Stimulated activated CD8-positive, alpha-beta memory T cell treated with anti-CD3 and anti-CD28 coated beads, Interleukin-7, amount 100 ng/mL, for 24 hours (primary cell): ENCODE data around the gene C3orf70.

ENCODE experiments used
- DNase-seq: peaks from one replicate; pipeline ENCODE4 v3.0.0-alpha.2; 2020; ENCODE audit warnings: low read depth

The C3orf70 gene

DNA sequence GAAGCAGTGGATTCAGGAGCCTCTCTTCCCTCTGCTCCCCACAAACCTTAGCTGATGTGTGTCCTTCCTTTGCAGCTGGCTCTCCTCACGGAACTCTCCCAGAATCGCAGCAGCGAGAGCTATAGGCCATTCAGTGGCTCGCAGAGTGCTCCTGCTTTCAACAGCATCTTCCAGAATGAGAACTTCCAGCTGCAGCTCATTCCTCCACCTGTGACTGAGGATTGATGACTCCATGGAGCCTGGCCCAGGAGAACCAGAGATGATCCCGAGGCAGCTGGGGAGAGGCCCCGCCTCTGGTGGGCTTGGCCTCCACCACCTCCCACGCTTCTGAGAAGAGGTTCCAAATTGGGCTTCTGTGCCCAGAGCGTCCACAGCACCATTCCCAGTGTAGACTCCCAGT is 101.1 kb downstream of the C3orf70 start:
- no peak for DNase-seq

DNA sequence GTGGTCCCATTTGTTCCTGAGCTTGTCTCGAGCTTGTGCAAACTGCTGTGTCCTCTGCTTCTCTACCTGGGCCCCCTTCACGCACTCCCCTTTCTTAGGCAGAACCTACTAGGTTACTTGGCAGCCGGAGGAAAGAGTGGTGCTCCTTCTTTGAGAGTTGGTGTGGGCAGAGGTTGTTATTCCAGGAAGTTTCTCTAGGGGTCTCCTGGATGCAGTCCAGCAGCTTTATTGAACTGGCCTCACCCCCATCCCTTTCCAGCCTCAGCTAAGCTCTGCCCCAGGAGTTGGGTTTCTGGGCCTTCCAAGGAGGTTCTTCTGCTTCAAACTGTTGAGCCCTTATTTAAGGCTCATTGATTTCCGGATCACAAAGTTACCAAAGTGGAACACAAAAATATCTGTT is 103.2 kb downstream of the C3orf70 start:
- DNase-seq, result no peak

DNA sequence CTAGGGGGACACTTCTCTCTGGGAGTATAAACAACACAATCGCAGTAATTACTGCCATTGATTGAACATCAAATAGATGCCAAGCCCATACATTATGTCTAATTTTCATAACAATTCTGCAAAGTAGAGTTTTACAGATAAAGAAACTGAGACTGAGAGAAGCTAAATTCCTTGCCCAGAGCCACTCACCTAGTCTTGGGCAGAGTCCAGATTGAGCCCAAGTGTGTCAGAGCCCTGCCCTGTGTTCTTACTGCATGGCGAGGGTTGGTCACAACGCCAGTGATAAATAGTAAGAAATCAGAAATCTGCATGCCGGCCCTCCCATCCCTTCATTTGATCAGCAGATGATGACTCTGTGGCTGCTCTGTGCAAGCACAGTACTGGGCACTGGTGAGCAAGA is 106.3 kb downstream of the C3orf70 start:
- no peak for DNase-seq

DNA sequence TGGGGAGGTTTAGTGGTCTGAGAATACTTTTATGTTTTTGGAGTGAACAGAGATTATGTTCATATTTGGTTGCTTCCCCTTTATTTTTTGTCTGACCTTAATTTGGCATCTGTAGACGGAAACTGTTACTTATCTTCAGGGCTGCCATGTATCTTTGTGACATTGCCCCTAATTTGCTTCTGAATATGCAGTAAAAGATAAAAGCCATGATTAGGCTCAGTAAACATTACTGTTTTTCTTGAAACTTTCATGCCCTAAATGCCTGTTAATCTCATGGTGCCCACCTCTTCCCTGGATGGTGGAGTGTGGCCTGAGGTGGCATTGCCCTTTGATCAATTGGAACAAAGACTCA is 106.7 kb downstream of the C3orf70 start:
- no peak for DNase-seq

DNA sequence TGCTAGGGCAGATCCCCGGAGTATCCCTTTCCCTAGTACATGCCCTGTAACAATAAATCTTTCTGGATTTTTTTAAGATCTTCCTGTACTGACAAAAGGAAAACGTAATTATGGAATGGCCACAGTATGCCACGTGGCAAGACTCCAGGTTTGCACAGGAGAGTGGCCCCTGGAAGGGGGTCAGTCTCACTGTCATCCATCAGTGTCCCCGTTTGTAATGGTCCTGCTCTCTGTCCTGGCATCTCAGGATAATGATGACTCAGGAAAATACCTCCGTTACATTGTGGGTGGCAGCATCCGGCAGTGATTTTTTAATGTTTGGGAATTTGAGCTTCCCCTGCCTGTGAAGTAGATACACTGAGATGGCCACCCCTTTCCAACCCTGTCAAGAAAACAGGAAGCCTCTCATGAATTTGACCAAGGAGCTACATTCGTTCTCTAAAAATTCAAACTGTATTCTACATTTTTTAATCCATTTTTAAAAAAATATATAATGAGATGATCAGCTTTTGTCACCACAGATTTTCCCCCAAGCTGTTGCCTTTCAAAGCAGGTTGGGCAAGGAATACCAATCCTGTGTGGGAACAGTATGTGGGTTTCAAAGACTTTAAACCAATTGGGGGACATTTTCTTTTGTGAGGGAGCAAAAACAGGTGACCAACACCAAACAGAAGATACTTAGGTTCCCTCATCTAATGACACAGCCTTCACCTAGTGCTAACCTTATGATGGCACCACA is 110.4 kb downstream of the C3orf70 start:
- no peak for DNase-seq

DNA sequence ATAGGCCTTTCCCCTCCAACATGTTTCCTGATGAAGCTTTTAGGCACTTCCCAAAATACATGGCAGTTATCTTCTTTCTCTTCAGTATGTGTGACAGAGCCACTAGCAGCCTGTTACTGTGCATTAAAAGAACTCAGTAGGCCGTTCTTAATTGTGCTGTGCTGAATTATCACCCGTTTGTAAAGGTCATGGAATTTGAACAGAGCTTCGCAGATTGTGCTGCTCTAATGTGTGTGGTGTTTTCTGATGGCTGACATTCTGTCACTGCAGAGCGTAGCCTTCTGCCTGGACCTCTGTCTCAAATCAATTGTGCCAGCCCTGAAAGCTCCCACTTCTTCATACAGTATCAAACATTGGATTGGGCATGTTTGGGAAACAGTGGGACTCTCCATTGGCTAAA is 111.3 kb downstream of the C3orf70 start:
- no peak for DNase-seq

DNA sequence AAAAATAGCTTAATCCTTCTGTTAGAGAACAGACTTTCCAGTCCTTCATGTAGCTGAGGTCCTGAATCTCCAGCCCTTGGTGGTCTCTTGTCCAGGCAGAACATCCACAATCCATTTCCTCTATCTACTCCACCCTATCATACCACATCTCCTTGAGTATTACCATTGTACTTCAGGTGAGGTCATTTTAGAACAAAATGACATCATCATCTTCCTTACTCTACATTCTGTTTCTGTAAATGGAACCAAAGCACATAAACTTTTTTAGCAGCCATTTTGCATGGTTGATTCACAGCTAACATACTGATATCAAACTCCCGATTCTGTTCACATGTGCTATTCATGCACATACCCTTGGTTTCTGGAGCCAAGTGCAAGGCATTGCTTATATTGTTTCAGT is 112.4 kb downstream of the C3orf70 start:
- DNase-seq, result no peak

DNA sequence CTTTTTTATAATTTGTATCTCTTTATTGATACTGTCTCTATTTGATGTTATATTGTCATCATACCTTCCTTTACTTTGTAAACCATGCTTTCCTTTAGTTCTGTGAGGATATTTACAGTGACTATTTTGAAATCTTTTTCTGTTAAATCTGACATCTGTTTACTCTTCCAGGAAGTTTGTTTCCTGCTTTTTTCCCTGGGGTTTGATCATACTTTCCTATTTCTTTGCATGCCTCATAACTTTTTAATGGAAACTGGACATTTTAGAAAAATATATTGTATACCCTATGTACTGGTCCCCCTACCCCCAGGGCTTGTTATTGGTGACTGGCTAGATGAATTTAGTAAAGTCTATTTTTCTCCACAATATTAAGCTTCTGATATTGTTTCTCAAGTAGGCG is 115.1 kb downstream of the C3orf70 start:
- no peak for DNase-seq

DNA sequence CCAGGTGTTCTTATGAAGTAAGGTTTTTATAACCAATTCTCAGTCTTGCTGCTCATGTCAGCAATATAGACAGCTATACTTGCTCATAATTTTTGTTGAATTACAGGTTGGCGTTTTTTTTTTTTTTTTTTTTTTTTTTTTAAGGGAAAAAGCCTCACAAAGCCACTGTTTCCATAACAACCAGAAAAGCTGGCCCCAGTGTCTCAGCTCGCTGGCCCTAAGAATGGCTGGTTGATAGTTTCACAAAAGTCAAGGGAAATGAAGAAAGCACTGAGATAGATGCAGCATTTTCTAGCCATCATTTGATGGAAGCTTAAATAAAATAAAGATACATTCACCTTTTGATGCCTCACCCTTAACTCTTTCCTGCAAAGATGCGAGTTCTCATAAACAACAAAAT is 121.9 kb downstream of the C3orf70 start:
- DNase-seq, result no peak

DNA sequence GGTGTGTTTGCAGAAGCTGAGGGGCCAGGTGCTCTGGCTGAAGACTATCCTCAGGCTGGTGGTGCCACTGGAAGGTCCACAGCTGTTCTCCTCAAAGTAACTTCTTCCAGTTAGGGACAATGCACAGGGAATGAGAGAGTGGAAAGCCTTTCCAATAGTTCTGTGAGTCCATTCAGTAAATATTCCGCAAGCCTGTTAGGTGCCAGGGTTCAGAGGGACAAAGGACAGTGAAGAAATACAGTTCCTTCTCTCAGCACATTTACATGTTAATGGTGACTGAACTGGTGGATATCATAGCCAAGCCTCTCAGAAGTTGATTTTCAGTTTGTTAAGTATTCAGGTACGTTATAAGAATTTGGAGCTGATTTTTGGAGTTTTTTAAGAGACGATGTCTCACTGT is 122.5 kb downstream of the C3orf70 start:
- DNase-seq, result no peak

DNA sequence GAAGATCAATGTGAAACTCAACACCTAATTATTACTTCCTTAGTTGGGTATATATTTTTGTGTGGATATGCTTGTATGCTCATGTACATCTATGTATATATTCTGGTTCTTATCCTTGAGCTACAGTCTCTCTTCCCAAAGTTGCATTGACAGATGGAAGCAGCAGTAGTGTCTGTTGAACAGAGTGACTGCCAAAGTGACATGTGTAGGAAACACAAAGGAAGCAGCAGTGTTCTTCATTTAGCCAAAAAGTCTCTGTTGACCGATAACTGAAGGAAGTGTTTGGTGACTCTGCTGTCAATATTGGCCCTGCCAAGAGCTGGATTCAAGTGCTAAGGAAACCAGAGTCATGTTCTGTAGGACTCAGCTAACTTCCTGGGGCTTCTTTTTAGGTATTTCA is 123.8 kb downstream of the C3orf70 start:
- no peak for DNase-seq

DNA sequence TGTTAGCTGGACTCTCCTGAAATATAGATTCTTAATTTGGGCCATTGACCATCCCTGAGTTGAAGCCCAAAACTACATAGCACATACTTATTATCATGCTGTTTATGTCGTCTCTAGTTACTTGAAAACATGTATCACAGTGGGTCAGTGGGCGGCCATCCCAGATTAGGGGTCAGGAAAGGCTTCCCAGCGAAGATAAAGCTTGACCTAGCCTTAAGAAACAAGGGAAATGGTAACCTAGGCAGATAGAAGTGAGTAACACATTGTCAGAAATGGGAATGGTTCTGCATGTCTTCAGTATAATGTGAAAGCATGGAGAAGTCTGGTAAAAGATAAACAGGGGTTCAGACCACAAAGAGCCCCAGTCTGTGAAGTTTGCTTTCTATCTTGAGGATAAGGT is 124.7 kb downstream of the C3orf70 start:
- no peak for DNase-seq
